ENCODE results near the gene SPATA45.

GRCh38 chr1:212797681-212798080, 49.8 kb downstream of the SPATA45 start:
- TF ChIP-seq ATF7-NPFF (CRISPR knock-in tag; IDR thresholded peaks at IDR 0.05; ENCODE audit: low read depth) (no peak), ATF2 (CRISPR knock-in tag; IDR thresholded peaks at IDR 0.05) (no peak), TBL1XR1 (IDR thresholded peaks at IDR 0.05; ENCODE audit: borderline replicate concordance, low read length, partially characterized antibody) (no peak), STAT5B (CRISPR knock-in tag; IDR thresholded peaks at IDR 0.05) (no peak), MYC (CRISPR knock-in tag; IDR thresholded peaks at IDR 0.05; ENCODE audit: borderline replicate concordance) (no peak), SUZ12 (IDR thresholded peaks at IDR 0.05; ENCODE audit: low read depth, low read length) (no peak), KLF13 (CRISPR knock-in tag; IDR thresholded peaks at IDR 0.05) (no peak)
- TF ChIP-seq, protein P1, sequence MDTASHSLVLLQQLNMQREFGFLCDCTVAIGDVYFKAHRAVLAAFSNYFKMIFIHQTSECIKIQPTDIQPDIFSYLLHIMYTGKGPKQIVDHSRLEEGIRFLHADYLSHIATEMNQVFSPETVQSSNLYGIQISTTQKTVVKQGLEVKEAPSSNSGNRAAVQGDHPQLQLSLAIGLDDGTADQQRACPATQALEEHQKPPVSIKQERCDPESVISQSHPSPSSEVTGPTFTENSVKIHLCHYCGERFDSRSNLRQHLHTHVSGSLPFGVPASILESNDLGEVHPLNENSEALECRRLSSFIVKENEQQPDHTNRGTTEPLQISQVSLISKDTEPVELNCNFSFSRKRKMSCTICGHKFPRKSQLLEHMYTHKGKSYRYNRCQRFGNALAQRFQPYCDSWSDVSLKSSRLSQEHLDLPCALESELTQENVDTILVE (CRISPR knock-in tag; IDR thresholded peaks at IDR 0.05), result no peak
- TF ChIP-seq, protein P2, sequence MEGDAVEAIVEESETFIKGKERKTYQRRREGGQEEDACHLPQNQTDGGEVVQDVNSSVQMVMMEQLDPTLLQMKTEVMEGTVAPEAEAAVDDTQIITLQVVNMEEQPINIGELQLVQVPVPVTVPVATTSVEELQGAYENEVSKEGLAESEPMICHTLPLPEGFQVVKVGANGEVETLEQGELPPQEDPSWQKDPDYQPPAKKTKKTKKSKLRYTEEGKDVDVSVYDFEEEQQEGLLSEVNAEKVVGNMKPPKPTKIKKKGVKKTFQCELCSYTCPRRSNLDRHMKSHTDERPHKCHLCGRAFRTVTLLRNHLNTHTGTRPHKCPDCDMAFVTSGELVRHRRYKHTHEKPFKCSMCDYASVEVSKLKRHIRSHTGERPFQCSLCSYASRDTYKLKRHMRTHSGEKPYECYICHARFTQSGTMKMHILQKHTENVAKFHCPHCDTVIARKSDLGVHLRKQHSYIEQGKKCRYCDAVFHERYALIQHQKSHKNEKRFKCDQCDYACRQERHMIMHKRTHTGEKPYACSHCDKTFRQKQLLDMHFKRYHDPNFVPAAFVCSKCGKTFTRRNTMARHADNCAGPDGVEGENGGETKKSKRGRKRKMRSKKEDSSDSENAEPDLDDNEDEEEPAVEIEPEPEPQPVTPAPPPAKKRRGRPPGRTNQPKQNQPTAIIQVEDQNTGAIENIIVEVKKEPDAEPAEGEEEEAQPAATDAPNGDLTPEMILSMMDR (CRISPR knock-in tag; IDR thresholded peaks at IDR 0.05), result no peak

Data from HepG2 (cell line).